GM18519 (cell line): Measurements from ENCODE around the gene KIF1A.

Source experiments
- ATAC-seq: cut with Tn5 transposase; IDR thresholded peaks from one replicate; pipeline ENCODE4 v1.9.1; 2021; ENCODE audit warnings: mild to moderate bottlenecking, moderate library complexity; ENCODE audit not compliant: unreplicated experiment, low FRiP score

The KIF1A gene

GRCh38 chr2:240742602-240743095 is 77.4 kb downstream of the KIF1A start:
- no peak for ATAC-seq

- no peak for ATAC-seq
These were observed 78.9 kb downstream of the KIF1A start for GRCh38 chr2:240741091-240741490.

- no peak for ATAC-seq
These were observed 80.2 kb downstream of the KIF1A start for GRCh38 chr2:240739797-240740196.

GRCh38 chr2:240737958-240738357 is 82.1 kb downstream of the KIF1A start:
- no peak for ATAC-seq

- no peak for ATAC-seq
These were observed 82.5 kb downstream of the KIF1A start for GRCh38 chr2:240737512-240737911.

GRCh38 chr2:240736281-240737250 is 83.5 kb downstream of the KIF1A start:
- no peak for ATAC-seq

- no peak for ATAC-seq
These were observed 84.5 kb downstream of the KIF1A start for GRCh38 chr2:240735476-240735875.

- ATAC-seq: no peak
These were observed 85.3 kb downstream of the KIF1A start for GRCh38 chr2:240734756-240735155.

- no peak for ATAC-seq
These were observed 86.1 kb downstream of the KIF1A start for GRCh38 chr2:240733803-240734495.

- ATAC-seq: no peak
These were observed 87.0 kb downstream of the KIF1A start for GRCh38 chr2:240732911-240733622.

- no peak for ATAC-seq
These were observed 87.8 kb downstream of the KIF1A start for GRCh38 chr2:240732184-240732583.

- ATAC-seq: no peak
These were observed 88.9 kb downstream of the KIF1A start for GRCh38 chr2:240731178-240731545.

- ATAC-seq: no peak
These were observed 89.4 kb downstream of the KIF1A start for GRCh38 chr2:240730501-240731177.

GRCh38 chr2:240728827-240729226 is 91.2 kb downstream of the KIF1A start:
- no peak for ATAC-seq

- ATAC-seq: no peak
These were observed 91.7 kb downstream of the KIF1A start for GRCh38 chr2:240728361-240728760.

GRCh38 chr2:240727913-240728312 is 92.1 kb downstream of the KIF1A start:
- no peak for ATAC-seq

GRCh38 chr2:240727439-240727838 is 92.6 kb downstream of the KIF1A start:
- ATAC-seq: no peak

- no peak for ATAC-seq
These were observed 93.1 kb downstream of the KIF1A start for GRCh38 chr2:240726876-240727275.

- no peak for ATAC-seq
These were observed 94.3 kb downstream of the KIF1A start for GRCh38 chr2:240725671-240726070.

GRCh38 chr2:240725266-240725665 is 94.8 kb downstream of the KIF1A start:
- ATAC-seq: no peak
